GM23338 (cell line): ENCODE results near the gene PDK4. TPM values are rescaled to one million over a fixed set of nuclear protein-coding genes. Genes with fewer than 3 reads are reported as not detected.

Source experiments
- ATAC-seq: fragments of 200-7000 bp; cut with Tn5 transposase; 3 replicates; pipeline ENCODE4 v1.9.1; 2020
- DNase-seq: peaks from one replicate; pipeline ENCODE4 v3.0.0-alpha.2; 2015; ENCODE audit warnings: low spot score
- H2AFZ ChIP-seq: fragments of 200-600 bp; sonication (generic); 2 replicates; pipeline ENCODE4 v1.8.0; 2016; ENCODE audit warnings: antibody characterized with exemption, mild to moderate bottlenecking, moderate library complexity
- H3F3A ChIP-seq: fragments of 200-600 bp; sonication (generic); replicated peaks from 2 replicates; pipeline ENCODE4 v1.8.0; 2017; ENCODE audit warnings: antibody characterized with exemption, mixed run types, low read depth
- H3K27ac ChIP-seq: fragments of 200-600 bp; sonication (generic); 2 replicates; pipeline ENCODE4 v1.6.1; 2016; ENCODE audit warnings: low read depth
- H3K27me3 ChIP-seq: fragments of 200-600 bp; sonication (generic); 2 replicates; pipeline ENCODE4 v1.8.0; 2016; ENCODE audit warnings: mild to moderate bottlenecking, mixed run types, moderate library complexity; ENCODE audit not compliant: insufficient read depth
- H3K36me3 ChIP-seq: fragments of 200-600 bp; sonication (generic); 2 replicates; pipeline ENCODE4 v1.8.0; 2016; ENCODE audit warnings: mild to moderate bottlenecking; ENCODE audit not compliant: insufficient read depth
- H3K4me1 ChIP-seq: fragments of 200-600 bp; sonication (generic); 2 replicates; pipeline ENCODE4 v1.8.0; 2016; ENCODE audit warnings: mild to moderate bottlenecking, moderate library complexity; ENCODE audit not compliant: insufficient read depth
- H3K4me2 ChIP-seq: fragments of 200-600 bp; sonication (generic); 2 replicates; pipeline ENCODE4 v1.7.1; 2017; ENCODE audit warnings: mixed run types
- H3K4me3 ChIP-seq: fragments of 200-600 bp; sonication (generic); 2 replicates; pipeline ENCODE4 v1.6.1; 2016; ENCODE audit warnings: mixed run types
- H3K79me2 ChIP-seq: fragments of 200-600 bp; sonication (generic); replicated peaks from 2 replicates; pipeline ENCODE4 v1.8.0; 2017; ENCODE audit warnings: mild to moderate bottlenecking; ENCODE audit not compliant: insufficient read depth
- H3K9me2 ChIP-seq: fragments of 200-600 bp; sonication (generic); 2 replicates; pipeline ENCODE4 v1.8.0; 2017; ENCODE audit not compliant: insufficient read depth
- H4K20me1 ChIP-seq: fragments of 200-600 bp; sonication (generic); replicated peaks from 2 replicates; pipeline ENCODE4 v1.8.0; 2017; ENCODE audit warnings: mild to moderate bottlenecking; ENCODE audit not compliant: insufficient read depth
- H3K27ac Mint-ChIP-seq: 2 replicates; pipeline ENCODE4 v1.8.0; 2020; ENCODE audit warnings: inconsistent platforms, mild to moderate bottlenecking, moderate library complexity, mixed read lengths
- H3K27me3 Mint-ChIP-seq: 3 replicates; pipeline ENCODE4 v1.8.0; 2022; ENCODE audit warnings: low read depth, mild to moderate bottlenecking, moderate library complexity, mixed read lengths, inconsistent platforms; ENCODE audit not compliant: insufficient read depth, poor library complexity
- H3K36me3 Mint-ChIP-seq: 3 replicates; pipeline ENCODE4 v1.8.0; 2021; ENCODE audit warnings: low read depth, mild to moderate bottlenecking, inconsistent platforms, moderate library complexity, mixed read lengths
- H3K4me1 Mint-ChIP-seq: 3 replicates; pipeline ENCODE4 v1.8.0; 2020; ENCODE audit warnings: mild to moderate bottlenecking, inconsistent platforms, mixed read lengths
- H3K4me3 Mint-ChIP-seq: 3 replicates; pipeline ENCODE4 v1.8.0; 2021; ENCODE audit warnings: moderate library complexity, mild to moderate bottlenecking, inconsistent platforms, mixed read lengths
- H3K9me3 Mint-ChIP-seq: 3 replicates; pipeline ENCODE4 v1.8.0; 2020; ENCODE audit warnings: moderate library complexity, mild to moderate bottlenecking, inconsistent platforms, mixed read lengths
- CREB1 ChIP-seq: fragments of 250-450 bp; sonication (Bioruptor Pico); IDR thresholded peaks from 2 replicates; pipeline ENCODE4 v1.5.0; 2020; ENCODE audit warnings: low read depth, mild to moderate bottlenecking, moderate library complexity
- CTCF ChIP-seq, 2 experiments: fragments of 200-600 bp in 1 of 2; sonication (generic) in 1 of 2; conservative IDR thresholded peaks; 2 replicates each; pipeline versions ENCODE4 v1.5.1 to v1.6.1; 2016 to 2017; ENCODE audit warnings: antibody characterized with exemption in 2 of 2, low read depth in 2 of 2, mild to moderate bottlenecking in 2 of 2, moderate library complexity in 1 of 2
- EZH2 ChIP-seq: fragments of 200-600 bp; sonication (generic); IDR thresholded peaks from one replicate; pipeline ENCODE4 v1.8.0; 2017; ENCODE audit warnings: antibody characterized with exemption, mild to moderate bottlenecking, low read depth; ENCODE audit not compliant: unreplicated experiment
- EZH2phosphoT487 ChIP-seq: fragments of 200-600 bp; sonication (generic); IDR thresholded peaks from one replicate; pipeline ENCODE4 v1.8.1; 2018; ENCODE audit warnings: antibody characterized with exemption; ENCODE audit not compliant: unreplicated experiment
- JUNB ChIP-seq: IDR thresholded peaks from one replicate; pipeline ENCODE4 v1.6.1; 2016; ENCODE audit warnings: antibody characterized with exemption; ENCODE audit not compliant: unreplicated experiment
- POLR2AphosphoS5 ChIP-seq: IDR thresholded peaks from 2 replicates; pipeline ENCODE4 v1.6.1; 2016; ENCODE audit warnings: antibody characterized with exemption, low read depth
- STAT1 ChIP-seq: IDR thresholded peaks from one replicate; pipeline ENCODE4 v1.6.1; 2016; ENCODE audit warnings: antibody characterized with exemption; ENCODE audit not compliant: unreplicated experiment
- ZNF114 ChIP-seq: fragments of 250-450 bp; sonication (Bioruptor Pico); IDR thresholded peaks from 2 replicates; pipeline ENCODE4 v1.5.0; 2020; ENCODE audit warnings: mild to moderate bottlenecking, moderate library complexity
- ZNF331 ChIP-seq: fragments of 250-450 bp; sonication (Bioruptor Pico); IDR thresholded peaks from 2 replicates; pipeline ENCODE4 v1.5.0; 2020; ENCODE audit warnings: low read depth, mild to moderate bottlenecking, moderate library complexity
- ZNF462 ChIP-seq: fragments of 250-450 bp; sonication (Bioruptor Pico); IDR thresholded peaks from 2 replicates; pipeline ENCODE4 v1.5.0; 2020; ENCODE audit warnings: mild to moderate bottlenecking, moderate library complexity
- polyA plus RNA-seq: library from polyadenylated mRNA; unstranded; fragments of >200 nt; fragmentation: Nextera tagmentation; extraction: Ambion mirVana; gene quantifications from 2 replicates; pipeline ENCODE4 v1.2.1, GENCODE V29; 2016
- total RNA-seq: library from RNA; depleted of rRNA; stranded (reverse); fragments of >200 nt; shearing (Covaris generic); gene quantifications from 2 replicates; pipeline ENCODE4 v1.2.3, GENCODE V29; 2014
- TF ChIP-seq, protein P1 (sequence below): IDR thresholded peaks from 2 replicates; pipeline ENCODE4 v1.6.1; 2016; ENCODE audit warnings: antibody characterized with exemption

Gene PDK4
- total and polyA plus RNA-seq, 2 experiments from 2014 or later = 0.32 TPM; not detected in 1

GRCh38 chr7:95589031-95589430, 7.3 kb downstream of the PDK4 start:
- TF ChIP-seq STAT1 = no peak
- Mint-ChIP-seq H3K4me3 (no peak overlapping the region), H3K27me3 (no peaks in the 10 kb centered on the region), H3K9me3 (no peaks in the 10 kb centered on the region), H3K4me1 (peaks cover 11% of the 10 kb centered on the region; the same call in 2 of the 3 replicates), H3K27ac (no peak overlapping the region), H3K36me3 (no peaks in the 10 kb centered on the region)
- no peak for DNase-seq
- Histone ChIP-seq H3K9me2 (no peaks in the 10 kb centered on the region), H3K79me2 (no peaks in the 10 kb centered on the region), H3K27me3 (no peaks in the 10 kb centered on the region), H3K27ac (no peak overlapping the region), H3F3A (no peaks in the 10 kb centered on the region), H2AFZ (no peak overlapping the region), H3K4me3 (no peak overlapping the region), H3K4me1 (no peaks in the 10 kb centered on the region), H4K20me1 (no peaks in the 10 kb centered on the region), H3K4me2 (no peak overlapping the region), H3K36me3 (no peaks in the 10 kb centered on the region)
- no peak for ATAC-seq

DNA sequence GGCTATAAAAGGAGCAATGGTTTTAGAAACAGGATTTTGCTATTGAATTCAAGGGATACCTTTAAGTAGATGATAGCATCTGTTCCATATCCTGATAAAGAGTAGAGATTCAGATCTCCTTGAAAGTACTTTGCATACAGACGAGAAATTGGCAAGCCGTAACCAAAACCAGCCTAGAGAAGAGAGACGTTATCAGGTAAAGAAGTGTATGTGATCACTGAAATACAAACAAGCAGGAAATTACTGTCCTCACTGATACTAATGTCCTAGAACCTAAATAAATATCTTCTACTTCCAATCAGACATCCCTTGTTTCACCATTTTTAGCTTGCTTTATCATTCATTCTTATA, 9.4 kb downstream of the PDK4 start:
- H3K36me3 Mint-ChIP-seq = no peaks in the 10 kb centered on the region
- Histone ChIP-seq H3K4me2 (no peak overlapping the region), H3K9me2 (no peaks in the 10 kb centered on the region), H3K36me3 (no peaks in the 10 kb centered on the region), H3K4me3 (no peak overlapping the region), H3K79me2 (no peaks in the 10 kb centered on the region), H3K27me3 (no peaks in the 10 kb centered on the region), H3K4me1 (no peaks in the 10 kb centered on the region), H4K20me1 (no peaks in the 10 kb centered on the region), H3K27ac (no peak overlapping the region), H3F3A (no peaks in the 10 kb centered on the region), H2AFZ (no peak overlapping the region)
- H3K4me1 Mint-ChIP-seq = peaks cover 11% of the 10 kb centered on the region; the same call in 2 of the 3 replicates
- ATAC-seq (no peak), DNase-seq (no peak)
- no peak overlapping the region for H3K27ac Mint-ChIP-seq
- H3K27me3 Mint-ChIP-seq = no peaks in the 10 kb centered on the region
- no peaks in the 10 kb centered on the region for H3K9me3 Mint-ChIP-seq
- H3K4me3 Mint-ChIP-seq = no peak overlapping the region
- no peak for TF ChIP-seq JUNB
- no peak for TF ChIP-seq ZNF114 (CRISPR knock-in tag)
- no peak for TF ChIP-seq POLR2AphosphoS5
- TF ChIP-seq ZNF331 (CRISPR knock-in tag) = no peak
- TF ChIP-seq CTCF (conservative IDR thresholded peaks at IDR 0.05; ENCODE audit: low read depth in 2 of 2) = no peak
- TF ChIP-seq CREB1 (CRISPR knock-in tag) = no peak
- TF ChIP-seq ZNF462 (CRISPR knock-in tag) = no peak
- TF ChIP-seq EZH2 = no peak
- TF ChIP-seq EZH2phosphoT487 = no peak
- TF ChIP-seq, protein P1, sequence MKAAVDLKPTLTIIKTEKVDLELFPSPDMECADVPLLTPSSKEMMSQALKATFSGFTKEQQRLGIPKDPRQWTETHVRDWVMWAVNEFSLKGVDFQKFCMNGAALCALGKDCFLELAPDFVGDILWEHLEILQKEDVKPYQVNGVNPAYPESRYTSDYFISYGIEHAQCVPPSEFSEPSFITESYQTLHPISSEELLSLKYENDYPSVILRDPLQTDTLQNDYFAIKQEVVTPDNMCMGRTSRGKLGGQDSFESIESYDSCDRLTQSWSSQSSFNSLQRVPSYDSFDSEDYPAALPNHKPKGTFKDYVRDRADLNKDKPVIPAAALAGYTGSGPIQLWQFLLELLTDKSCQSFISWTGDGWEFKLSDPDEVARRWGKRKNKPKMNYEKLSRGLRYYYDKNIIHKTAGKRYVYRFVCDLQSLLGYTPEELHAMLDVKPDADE = no peak
- no peak for TF ChIP-seq STAT1
